HEK293 (cell line): ENCODE results near the gene CFAP65.

Source experiments
- CTCF ChIA-PET: fragments of 350-600 bp; formaldehyde crosslinking; extraction: SDS; loops from one replicate; lab custom pipeline; 2021; ENCODE audit warnings: antibody characterized with exemption; lab: Yijun Ruan, JAX
- POLR2A ChIA-PET: fragments of 300-600 bp; formaldehyde crosslinking; extraction: SDS; loops from one replicate; lab custom pipeline; 2020; ENCODE audit warnings: antibody characterized with exemption, inconsistent platforms; lab: Yijun Ruan, JAX
- H3K27ac ChIP-seq: fragments of 200-500 bp; sonication (Bioruptor generic); 2 replicates; pipeline ENCODE4 v1.5.1; 2014; ENCODE audit warnings: low read depth, low read length, control low read depth, inconsistent platforms; ENCODE audit errors: extremely low read depth
- H3K36me3 ChIP-seq, 2 experiments: fragments of 200-500 bp in 1 of 2; sonication (Bioruptor generic) in 1 of 2; 1 replicate in 1 of 2; 2 replicates in 1 of 2; pipeline ENCODE4 v1.5.1; 2014 to 2017; ENCODE audit warnings: inconsistent platforms in 2 of 2, low read length in 2 of 2; ENCODE audit not compliant: control insufficient read depth in 2 of 2, insufficient read depth in 1 of 2
- H3K4me1 ChIP-seq: fragments of 200-500 bp; sonication (Bioruptor generic); 2 replicates; pipeline ENCODE4 v1.5.1; 2014; ENCODE audit warnings: mild to moderate bottlenecking, low read length, inconsistent platforms; ENCODE audit not compliant: control insufficient read depth, insufficient read depth
- H3K4me3 ChIP-seq: 2 replicates; pipeline ENCODE4 v1.5.1; 2011; ENCODE audit warnings: low read depth, mild to moderate bottlenecking, control low read depth, low read length, moderate library complexity
- H3K9me3 ChIP-seq: fragments of 200-500 bp; sonication (Bioruptor generic); 2 replicates; pipeline ENCODE4 v1.5.1; 2014; ENCODE audit warnings: low read depth, low read length, inconsistent platforms; ENCODE audit not compliant: control insufficient read depth, insufficient read depth
- GFI1B ChIP-seq: fragments of 450-650 bp; formaldehyde crosslinking; IDR thresholded peaks from 2 replicates; pipeline ENCODE4 v1.5.1; 2016; ENCODE audit warnings: missing biosample characterization, missing genetic modification characterization
- MEIS1 ChIP-seq: sonication (generic); formaldehyde crosslinking; IDR thresholded peaks from 2 replicates; pipeline ENCODE4 v1.8.1; 2022; ENCODE audit warnings: missing genetic modification reagents, mild to moderate bottlenecking, borderline replicate concordance
- MYNN ChIP-seq: fragments of 450-650 bp; formaldehyde crosslinking; IDR thresholded peaks from 2 replicates; pipeline ENCODE4 v1.5.1; 2016; ENCODE audit warnings: missing biosample characterization, missing genetic modification characterization, borderline replicate concordance
- SALL2 ChIP-seq: fragments of 450-650 bp; formaldehyde crosslinking; IDR thresholded peaks from 2 replicates; pipeline ENCODE4 v1.5.0; 2017; ENCODE audit warnings: missing biosample characterization, mild to moderate bottlenecking, missing genetic modification characterization, borderline replicate concordance
- ZNF274 ChIP-seq, 2 experiments: fragments of 200-500 bp in 1 of 2; fragments of 450-650 bp in 1 of 2; sonication (Bioruptor generic) in 1 of 2; formaldehyde crosslinking in 1 of 2; IDR thresholded peaks; 2 replicates each; pipeline versions ENCODE4 v1.5.1 to v1.6.1; 2014 to 2016; ENCODE audit warnings: borderline replicate concordance in 1 of 2, inconsistent platforms in 1 of 2, low read length in 1 of 2, missing biosample characterization in 1 of 2, missing genetic modification characterization in 1 of 2
- ZNF510 ChIP-seq: fragments of 450-650 bp; formaldehyde crosslinking; IDR thresholded peaks from 2 replicates; pipeline ENCODE4 v1.5.1; 2018; ENCODE audit warnings: mild to moderate bottlenecking, missing genetic modification characterization, missing biosample characterization; ENCODE audit not compliant: insufficient replicate concordance
- ZNF571 ChIP-seq: fragments of 450-650 bp; formaldehyde crosslinking; IDR thresholded peaks from 2 replicates; pipeline ENCODE4 v1.5.0; 2017; ENCODE audit warnings: missing biosample characterization, missing genetic modification characterization
- ZNF610 ChIP-seq: fragments of 450-650 bp; formaldehyde crosslinking; IDR thresholded peaks from 2 replicates; pipeline ENCODE4 v1.5.1; 2016; ENCODE audit warnings: missing biosample characterization, missing genetic modification characterization, borderline replicate concordance
- ZNF626 ChIP-seq: fragments of 450-650 bp; sonication (Bioruptor Pico); formaldehyde crosslinking; IDR thresholded peaks from 2 replicates; pipeline ENCODE4 v1.5.1; 2018; ENCODE audit warnings: missing biosample characterization, missing genetic modification characterization, inconsistent platforms
- ZNF791 ChIP-seq: fragments of 450-650 bp; formaldehyde crosslinking; IDR thresholded peaks from 2 replicates; pipeline ENCODE4 v1.5.1; 2016; ENCODE audit warnings: missing biosample characterization, missing genetic modification characterization
- ZNF837 ChIP-seq: fragments of 450-650 bp; formaldehyde crosslinking; IDR thresholded peaks from 2 replicates; pipeline ENCODE4 v1.5.1; 2016; ENCODE audit warnings: missing biosample characterization, missing genetic modification characterization
- TF ChIP-seq, protein P1 (sequence below): fragments of 450-650 bp; formaldehyde crosslinking; IDR thresholded peaks from 2 replicates; pipeline ENCODE4 v1.5.1; 2017; ENCODE audit warnings: missing biosample characterization, missing genetic modification characterization
- TF ChIP-seq, protein P2 (sequence below): fragments of 450-650 bp; formaldehyde crosslinking; IDR thresholded peaks from 2 replicates; pipeline ENCODE4 v1.5.1; 2016; ENCODE audit warnings: missing biosample characterization, missing genetic modification characterization, borderline replicate concordance
- TF ChIP-seq, protein P3 (sequence below): fragments of 450-650 bp; formaldehyde crosslinking; IDR thresholded peaks from 2 replicates; pipeline ENCODE4 v1.5.1; 2016; ENCODE audit warnings: missing biosample characterization, missing genetic modification characterization

The CFAP65 gene

DNA sequence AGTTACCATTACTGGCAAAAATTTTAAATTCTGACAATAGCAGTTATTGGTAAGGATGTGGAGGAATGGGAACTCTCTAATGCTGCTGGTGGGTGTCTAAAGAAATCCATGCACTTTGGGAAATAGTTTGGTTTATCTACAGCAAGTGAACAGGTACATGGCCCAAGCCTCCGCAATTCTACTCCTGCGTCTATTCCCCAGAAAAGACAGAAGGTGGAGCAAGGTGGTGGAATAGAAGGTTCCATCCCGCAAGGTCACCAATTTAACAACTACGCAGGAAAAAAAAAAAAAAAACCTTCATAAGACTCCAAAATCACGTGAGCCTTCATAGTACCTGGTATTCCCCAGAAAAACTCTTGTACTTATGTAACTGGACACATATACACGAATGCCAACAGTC is 6.5 kb downstream of the CFAP65 start:
- POLR2A ChIA-PET, result no interaction called here
- Histone ChIP-seq H3K4me3 (no peak overlapping the region), H3K4me1 (no peaks in the 10 kb centered on the region), H3K27ac (no peak overlapping the region), H3K36me3 (no peaks in the 10 kb centered on the region)
- TF ChIP-seq MEIS1 (CRISPR knock-in tag), result no peak
- TF ChIP-seq, protein P1, sequence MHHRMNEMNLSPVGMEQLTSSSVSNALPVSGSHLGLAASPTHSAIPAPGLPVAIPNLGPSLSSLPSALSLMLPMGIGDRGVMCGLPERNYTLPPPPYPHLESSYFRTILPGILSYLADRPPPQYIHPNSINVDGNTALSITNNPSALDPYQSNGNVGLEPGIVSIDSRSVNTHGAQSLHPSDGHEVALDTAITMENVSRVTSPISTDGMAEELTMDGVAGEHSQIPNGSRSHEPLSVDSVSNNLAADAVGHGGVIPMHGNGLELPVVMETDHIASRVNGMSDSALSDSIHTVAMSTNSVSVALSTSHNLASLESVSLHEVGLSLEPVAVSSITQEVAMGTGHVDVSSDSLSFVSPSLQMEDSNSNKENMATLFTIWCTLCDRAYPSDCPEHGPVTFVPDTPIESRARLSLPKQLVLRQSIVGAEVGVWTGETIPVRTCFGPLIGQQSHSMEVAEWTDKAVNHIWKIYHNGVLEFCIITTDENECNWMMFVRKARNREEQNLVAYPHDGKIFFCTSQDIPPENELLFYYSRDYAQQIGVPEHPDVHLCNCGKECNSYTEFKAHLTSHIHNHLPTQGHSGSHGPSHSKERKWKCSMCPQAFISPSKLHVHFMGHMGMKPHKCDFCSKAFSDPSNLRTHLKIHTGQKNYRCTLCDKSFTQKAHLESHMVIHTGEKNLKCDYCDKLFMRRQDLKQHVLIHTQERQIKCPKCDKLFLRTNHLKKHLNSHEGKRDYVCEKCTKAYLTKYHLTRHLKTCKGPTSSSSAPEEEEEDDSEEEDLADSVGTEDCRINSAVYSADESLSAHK (tag by site-specific recombination), result no peak
- TF ChIP-seq ZNF610 (tag by site-specific recombination), result no peak
- TF ChIP-seq GFI1B, result no peak
- TF ChIP-seq, protein P2, sequence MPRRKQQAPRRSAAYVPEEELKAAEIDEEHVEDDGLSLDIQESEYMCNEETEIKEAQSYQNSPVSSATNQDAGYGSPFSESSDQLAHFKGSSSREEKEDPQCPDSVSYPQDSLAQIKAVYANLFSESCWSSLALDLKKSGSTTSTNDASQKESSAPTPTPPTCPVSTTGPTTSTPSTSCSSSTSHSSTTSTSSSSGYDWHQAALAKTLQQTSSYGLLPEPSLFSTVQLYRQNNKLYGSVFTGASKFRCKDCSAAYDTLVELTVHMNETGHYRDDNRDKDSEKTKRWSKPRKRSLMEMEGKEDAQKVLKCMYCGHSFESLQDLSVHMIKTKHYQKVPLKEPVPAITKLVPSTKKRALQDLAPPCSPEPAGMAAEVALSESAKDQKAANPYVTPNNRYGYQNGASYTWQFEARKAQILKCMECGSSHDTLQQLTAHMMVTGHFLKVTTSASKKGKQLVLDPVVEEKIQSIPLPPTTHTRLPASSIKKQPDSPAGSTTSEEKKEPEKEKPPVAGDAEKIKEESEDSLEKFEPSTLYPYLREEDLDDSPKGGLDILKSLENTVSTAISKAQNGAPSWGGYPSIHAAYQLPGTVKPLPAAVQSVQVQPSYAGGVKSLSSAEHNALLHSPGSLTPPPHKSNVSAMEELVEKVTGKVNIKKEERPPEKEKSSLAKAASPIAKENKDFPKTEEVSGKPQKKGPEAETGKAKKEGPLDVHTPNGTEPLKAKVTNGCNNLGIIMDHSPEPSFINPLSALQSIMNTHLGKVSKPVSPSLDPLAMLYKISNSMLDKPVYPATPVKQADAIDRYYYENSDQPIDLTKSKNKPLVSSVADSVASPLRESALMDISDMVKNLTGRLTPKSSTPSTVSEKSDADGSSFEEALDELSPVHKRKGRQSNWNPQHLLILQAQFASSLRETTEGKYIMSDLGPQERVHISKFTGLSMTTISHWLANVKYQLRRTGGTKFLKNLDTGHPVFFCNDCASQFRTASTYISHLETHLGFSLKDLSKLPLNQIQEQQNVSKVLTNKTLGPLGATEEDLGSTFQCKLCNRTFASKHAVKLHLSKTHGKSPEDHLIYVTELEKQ (tag by site-specific recombination), result no peak
- TF ChIP-seq, all 188 proteins: peak for 0
- CTCF ChIA-PET, result interaction anchor here (0.9 to 1.3 kb wide), 4 partner anchors 55 to 97 kb away, joined by 3 to 5 read pairs (median 4); no protein-coding TSS in a partner anchor
- H3K9me3 ChIP-seq, result no peaks in the 10 kb centered on the region

GRCh38 chr2:219032051-219032745 is 9.1 kb downstream of the CFAP65 start:
- ChIA-PET CTCF (interaction anchor here (0.8 to 1.6 kb wide), 5 partner anchors 12 to 123 kb away, joined by 3 to 9 read pairs (median 3); no protein-coding TSS in a partner anchor), POLR2A (no interaction called here)
- no peaks in the 10 kb centered on the region for H3K36me3 ChIP-seq
- H3K9me3 ChIP-seq, result no peaks in the 10 kb centered on the region
- H3K27ac ChIP-seq, result no peak overlapping the region
- TF ChIP-seq ZNF791 (tag by site-specific recombination) (no peak), ZNF837 (no peak), ZNF510 (tag by site-specific recombination) (no peak), ZNF571 (tag by site-specific recombination) (no peak), SALL2 (tag by site-specific recombination) (no peak), GFI1B (no peak), MYNN (tag by site-specific recombination) (no peak), ZNF274 (IDR thresholded peaks at IDR 0.05; ENCODE audit: low read length) (no peak), ZNF274 (tag by site-specific recombination; IDR thresholded peaks at IDR 0.05; ENCODE audit: borderline replicate concordance) (no peak), ZNF626 (no peak)
- TF ChIP-seq, protein P3, sequence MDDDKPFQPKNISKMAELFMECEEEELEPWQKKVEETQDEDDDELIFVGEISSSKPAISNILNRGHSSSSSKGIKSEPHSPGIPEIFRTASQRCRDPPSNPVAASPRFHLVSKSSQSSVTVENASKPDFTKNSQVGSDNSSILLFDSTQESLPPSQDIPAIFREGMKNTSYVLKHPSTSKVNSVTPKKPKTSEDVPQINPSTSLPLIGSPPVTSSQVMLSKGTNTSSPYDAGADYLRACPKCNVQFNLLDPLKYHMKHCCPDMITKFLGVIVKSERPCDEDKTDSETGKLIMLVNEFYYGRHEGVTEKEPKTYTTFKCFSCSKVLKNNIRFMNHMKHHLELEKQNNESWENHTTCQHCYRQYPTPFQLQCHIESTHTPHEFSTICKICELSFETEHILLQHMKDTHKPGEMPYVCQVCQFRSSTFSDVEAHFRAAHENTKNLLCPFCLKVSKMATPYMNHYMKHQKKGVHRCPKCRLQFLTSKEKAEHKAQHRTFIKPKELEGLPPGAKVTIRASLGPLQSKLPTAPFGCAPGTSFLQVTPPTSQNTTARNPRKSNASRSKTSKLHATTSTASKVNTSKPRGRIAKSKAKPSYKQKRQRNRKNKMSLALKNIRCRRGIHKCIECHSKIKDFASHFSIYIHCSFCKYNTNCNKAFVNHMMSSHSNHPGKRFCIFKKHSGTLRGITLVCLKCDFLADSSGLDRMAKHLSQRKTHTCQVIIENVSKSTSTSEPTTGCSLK (tag by site-specific recombination), result no peak
- H3K4me1 ChIP-seq, result no peaks in the 10 kb centered on the region
- H3K4me3 ChIP-seq, result no peak overlapping the region
